Tibial artery (tissue), 4 donors: ENCODE measurements around the gene DUOXA1.
A peak's percentile ranks its signal among the peaks of the same experiment; 100 is the strongest.

Experiments
- DNase-seq, 2 donors: peaks; one replicate each; pipeline ENCODE4 v3.0.0-alpha.2; 2019
- H3K27ac ChIP-seq, 2 donors: fragments of 200-600 bp; sonication (generic) in 1 of 2; 1 replicate in 1 of 2; 2 replicates in 1 of 2; pipeline ENCODE4 v1.5.1; 2018 to 2019; ENCODE audit warnings: mild to moderate bottlenecking in 1 of 2
- H3K27me3 ChIP-seq, 2 donors: fragments of 200-600 bp; sonication (generic) in 1 of 2; one replicate each; pipeline versions ENCODE4 v1.5.1 to v1.6.0; 2016 to 2019
- H3K36me3 ChIP-seq, 3 donors: fragments of 200-600 bp; sonication (generic) in 2 of 3; one replicate each; pipeline ENCODE4 v1.5.1; 2016 to 2019; ENCODE audit warnings: mild to moderate bottlenecking in 2 of 3
- H3K4me1 ChIP-seq, 4 donors: fragments of 200-600 bp; sonication (generic) in 2 of 4; 1 replicate in 3 of 4; 2 replicates in 1 of 4; pipeline ENCODE4 v1.5.1; 2016 to 2019
- H3K4me3 ChIP-seq, 2 donors: fragments of 200-600 bp; sonication (generic) in 1 of 2; 1 replicate in 1 of 2; 2 replicates in 1 of 2; pipeline ENCODE4 v1.5.1; 2018 to 2019; ENCODE audit warnings: mild to moderate bottlenecking in 2 of 2
- H3K9me3 ChIP-seq, 3 donors: fragments of 200-600 bp; sonication (generic) in 1 of 3; one replicate each; pipeline ENCODE4 v1.5.1; 2016 to 2019
- CTCF ChIP-seq, 2 experiments: fragments of 200-600 bp in 1 of 2; fragments of 450-650 bp in 1 of 2; IDR thresholded peaks; one replicate each; pipeline ENCODE4 v1.5.1; 2017 to 2019; ENCODE audit warnings: antibody characterized with exemption in 2 of 2, mild to moderate bottlenecking in 1 of 2, moderate library complexity in 1 of 2
- intact Hi-C: fragments of 100-400 bp; cut with DNase I; formaldehyde crosslinking; loops from one replicate; pipeline ENCODE4 v1.15.0; 2023; ENCODE audit warnings: low total_unique reads

Gene DUOXA1

GRCh38 chr15:45114076-45114750, 15.5 kb downstream of the DUOXA1 start, which contains the start of the genes DUOX2 and DUOXA2:
TSS of gene DUOX2 (minus strand) at chr15:45114172. CDS start at chr15:45113411, 761 bp downstream.
TSS of gene DUOXA2 (plus strand) at chr15:45114326. CDS start at chr15:45114606, 280 bp downstream.
- Histone ChIP-seq H3K4me1 (peaks cover 0 to 46% (median 36%) of the 10 kb centered on the region in 4 donors), H3K36me3 (no peaks in the 10 kb centered on the region), H3K27ac (no peak within 1 kb of the TSS), H3K9me3 (no peaks in the 10 kb centered on the region), H3K4me3 (no peak within 1 kb of the TSS), H3K27me3 (peaks cover 0 to 91% of the 10 kb centered on the region in 2 donors)
- TF ChIP-seq CTCF (IDR thresholded peaks at IDR 0.05) = no peak
- intact Hi-C loops = no loop called here
- DNase-seq = no peak

GRCh38 chr15:45113380-45113990, 16.2 kb downstream of the DUOXA1 start:
- Histone ChIP-seq H3K27me3 (peaks cover 0 to 89% of the 10 kb centered on the region in 2 donors), H3K27ac (no peak overlapping the region), H3K36me3 (no peaks in the 10 kb centered on the region), H3K4me1 (peaks cover 0 to 46% (median 36%) of the 10 kb centered on the region in 4 donors), H3K4me3 (no peak overlapping the region), H3K9me3 (no peaks in the 10 kb centered on the region)
- no peak for TF ChIP-seq CTCF (IDR thresholded peaks at IDR 0.05)
- no peak for DNase-seq
- intact Hi-C loops = no loop called here

- no peak overlapping the region for H3K27ac ChIP-seq
- intact Hi-C loops = no loop called here
- H3K36me3 ChIP-seq = no peaks in the 10 kb centered on the region
- H3K27me3 ChIP-seq = peaks cover 0 to 95% of the 10 kb centered on the region in 2 donors
- H3K4me1 ChIP-seq = peaks cover 0 to 45% (median 34%) of the 10 kb centered on the region in 4 donors
- DNase-seq = no peak
- peak overlapping the region in 1 of 2 donors; percentile 10 for H3K4me3 ChIP-seq
- H3K9me3 ChIP-seq = no peaks in the 10 kb centered on the region
- TF ChIP-seq CTCF (IDR thresholded peaks at IDR 0.05) = no peak
These were observed 16.9 kb downstream of the DUOXA1 start for GRCh38 chr15:45112591-45113379.

GRCh38 chr15:45112143-45112590, 17.5 kb downstream of the DUOXA1 start:
- no peak for TF ChIP-seq CTCF (IDR thresholded peaks at IDR 0.05)
- no peaks in the 10 kb centered on the region for H3K36me3 ChIP-seq
- peaks cover 0 to 89% of the 10 kb centered on the region in 2 donors for H3K27me3 ChIP-seq
- intact Hi-C loops = no loop called here
- no peaks in the 10 kb centered on the region for H3K9me3 ChIP-seq
- peaks cover 0 to 38% (median 29%) of the 10 kb centered on the region in 4 donors for H3K4me1 ChIP-seq
- H3K27ac ChIP-seq = no peak overlapping the region
- no peak for DNase-seq
- H3K4me3 ChIP-seq = peak overlapping the region in 1 of 2 donors; percentile 10

GRCh38 chr15:45111390-45112142, 18.1 kb downstream of the DUOXA1 start:
- H3K36me3 ChIP-seq = no peaks in the 10 kb centered on the region
- intact Hi-C loops = no loop called here
- H3K4me3 ChIP-seq = no peak overlapping the region
- H3K27me3 ChIP-seq = peaks cover 0 to 83% of the 10 kb centered on the region in 2 donors
- H3K27ac ChIP-seq = no peak overlapping the region
- H3K9me3 ChIP-seq = no peaks in the 10 kb centered on the region
- peaks cover 0 to 32% (median 23%) of the 10 kb centered on the region in 4 donors for H3K4me1 ChIP-seq
- no peak for TF ChIP-seq CTCF (IDR thresholded peaks at IDR 0.05)
- DNase-seq = no peak
